Erythroblast (primary cell): ENCODE data around the gene CC2D1A.

Experiments used
- DNase-seq, 2 experiments: peaks; one replicate each; lab custom pipeline; 2025; lab: John Stamatoyannopoulos, UW
- GATA1 ChIP-seq: IDR thresholded peaks from 2 replicates; pipeline ENCODE4 v1.6.1; 2011; ENCODE audit warnings: low read depth, mild to moderate bottlenecking, control low read depth, low read length, moderate library complexity
- POLR2A ChIP-seq: IDR thresholded peaks from 2 replicates; pipeline ENCODE4 v1.6.1; 2011; ENCODE audit warnings: mild to moderate bottlenecking, low read length

Gene CC2D1A

DNA sequence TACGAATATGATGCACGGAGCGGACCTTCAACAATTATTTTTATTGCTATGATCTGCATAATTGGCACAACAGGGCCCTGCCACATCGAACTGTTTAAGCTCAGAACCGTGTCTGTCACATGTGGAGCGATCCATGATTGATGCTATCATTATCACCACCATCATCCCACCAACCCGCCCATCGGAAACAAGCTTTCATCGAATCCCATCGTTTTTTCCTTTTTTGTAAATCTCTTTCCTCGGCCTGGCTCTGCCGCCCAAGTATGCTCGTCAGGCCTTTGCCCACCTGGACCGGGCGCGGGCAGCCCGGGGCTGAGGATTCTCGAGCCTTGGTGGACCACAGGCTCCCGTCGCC, 45.8 kb downstream of the CC2D1A start:
- no peak for TF ChIP-seq POLR2A
- TF ChIP-seq GATA1, result no peak
- DNase-seq, result no peak

DNA sequence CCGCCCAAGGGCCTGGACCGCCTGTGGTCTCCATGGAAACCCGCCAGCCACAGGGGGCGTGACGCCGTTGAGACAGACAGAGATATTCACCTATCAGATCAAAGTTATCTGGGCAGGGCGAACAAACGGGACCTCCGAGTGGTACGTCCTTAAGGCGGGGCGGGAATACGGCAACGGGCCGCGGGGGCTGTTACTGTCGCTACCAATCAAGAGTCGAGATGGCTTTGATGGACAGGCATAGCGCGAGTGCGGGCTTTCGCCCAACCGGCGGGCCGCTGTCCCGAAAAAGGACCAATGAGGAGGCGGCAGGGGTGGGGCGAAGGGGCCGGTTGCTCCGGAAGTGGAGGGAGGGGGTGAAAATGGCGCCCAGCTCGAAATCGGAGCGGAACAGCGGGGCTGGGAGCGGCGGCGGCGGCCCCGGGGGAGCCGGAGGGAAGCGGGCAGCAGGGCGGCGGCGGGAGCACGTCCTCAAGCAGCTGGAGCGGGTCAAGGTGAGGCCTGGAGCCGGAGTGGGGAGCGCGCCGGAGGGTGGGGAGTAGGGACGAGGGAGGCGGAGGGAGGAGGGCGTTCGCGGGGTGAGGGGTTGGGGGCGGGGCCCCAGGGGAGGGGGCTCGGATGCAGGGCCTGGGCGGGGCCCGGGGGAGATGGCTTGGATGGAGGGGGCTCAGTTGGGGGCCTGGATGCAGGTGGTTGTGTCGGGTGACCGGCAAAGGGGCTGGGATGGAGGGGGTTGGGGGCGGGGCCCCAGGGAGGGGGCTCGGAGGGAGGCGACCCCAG, 46.3 kb downstream of the CC2D1A start, which contains the start of gene DCAF15:
TSS of gene DCAF15 (plus strand) at position 356 of the 777 bp plus-strand sequence. CDS start at position 360, 4 bp downstream.
- TF ChIP-seq POLR2A (no peak), GATA1 (no peak)
- DNase-seq, result peak; percentile 100

DNA sequence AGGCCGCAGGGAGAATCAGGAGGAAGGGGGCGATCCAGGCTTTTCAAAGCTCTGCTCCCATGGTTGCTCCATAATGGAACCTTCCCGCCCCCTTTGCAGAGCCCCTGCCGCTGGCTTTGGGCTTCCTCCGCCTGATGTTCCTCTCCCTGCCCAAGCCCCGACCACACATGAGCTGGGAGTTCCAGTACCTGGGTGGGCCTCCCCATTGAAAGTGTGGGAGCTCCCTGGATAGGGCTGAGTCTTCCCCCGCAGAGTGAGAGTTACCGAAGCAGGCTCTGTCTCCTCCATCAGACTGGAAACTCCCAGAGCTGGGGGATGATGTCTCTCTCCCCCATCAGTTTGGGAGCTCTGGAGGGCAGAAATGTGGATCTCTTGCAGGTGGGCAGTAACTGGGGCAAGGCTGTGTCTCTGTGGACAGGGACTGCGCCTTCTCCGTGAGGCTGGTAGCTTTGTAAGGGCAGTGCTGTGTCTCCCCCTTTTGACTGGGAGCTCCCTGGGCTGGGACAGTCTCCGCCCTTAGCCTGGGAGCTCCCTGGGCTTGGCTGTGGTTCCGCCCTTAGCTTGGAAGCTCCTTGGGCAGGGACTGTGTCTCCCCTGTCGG, 47.0 kb downstream of the CC2D1A start:
- peak; percentile 49 to 65 for DNase-seq
- peak; percentile 61 for TF ChIP-seq POLR2A
- TF ChIP-seq GATA1, result no peak

DNA sequence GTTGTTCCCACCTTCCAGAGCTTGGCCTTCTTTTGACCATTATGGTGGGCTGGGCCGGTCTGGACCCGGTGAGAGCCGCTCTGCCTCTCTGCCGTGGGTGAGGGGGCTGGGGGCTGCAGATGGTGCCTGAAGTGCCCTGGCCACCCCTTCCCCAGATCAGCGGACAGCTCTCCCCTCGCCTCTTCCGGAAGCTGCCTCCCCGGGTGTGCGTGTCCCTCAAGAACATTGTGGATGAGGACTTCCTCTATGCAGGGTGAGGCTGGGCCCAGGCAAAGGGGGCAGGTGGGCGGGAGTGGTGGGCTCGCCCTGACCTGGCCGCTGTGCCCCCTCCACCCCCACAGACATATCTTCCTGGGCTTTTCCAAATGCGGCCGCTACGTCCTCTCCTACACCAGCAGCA, 48.2 kb downstream of the CC2D1A start:
- DNase-seq, result no peak
- no peak for TF ChIP-seq POLR2A
- TF ChIP-seq GATA1, result no peak

DNA sequence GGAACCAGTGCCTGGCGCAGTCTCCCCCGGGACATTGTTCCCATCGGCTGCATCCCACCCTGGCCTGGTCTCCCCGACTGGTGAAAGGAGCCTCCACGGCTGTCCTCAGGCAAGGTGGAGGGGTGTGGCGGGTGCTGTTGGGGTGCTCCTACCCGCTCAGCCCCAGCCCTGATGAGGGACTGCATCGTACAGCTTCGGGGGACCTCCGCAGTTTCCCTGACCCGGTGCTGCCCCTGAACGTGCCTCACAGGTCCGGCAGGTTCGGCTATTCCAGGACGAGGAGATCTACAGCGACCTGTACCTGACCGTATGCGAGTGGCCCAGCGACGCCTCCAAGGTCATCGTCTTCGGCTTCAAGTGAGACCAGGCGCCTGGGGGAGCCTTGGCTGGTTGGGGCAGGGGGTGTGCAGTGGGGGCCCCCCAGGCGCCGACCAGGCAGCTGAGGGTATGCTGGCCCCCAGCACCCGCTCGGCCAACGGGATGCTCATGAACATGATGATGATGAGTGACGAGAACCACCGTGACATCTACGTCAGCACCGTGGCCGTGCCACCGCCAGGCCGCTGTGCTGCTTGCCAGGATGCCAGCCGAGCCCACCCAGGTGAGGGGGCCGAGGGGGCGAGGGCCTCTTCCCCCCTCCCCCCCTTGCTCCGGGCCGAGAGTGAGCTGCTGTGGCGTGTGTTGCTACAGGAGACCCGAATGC, 49.8 kb downstream of the CC2D1A start:
- no peak for DNase-seq
- TF ChIP-seq GATA1, result no peak
- TF ChIP-seq POLR2A, result no peak

DNA sequence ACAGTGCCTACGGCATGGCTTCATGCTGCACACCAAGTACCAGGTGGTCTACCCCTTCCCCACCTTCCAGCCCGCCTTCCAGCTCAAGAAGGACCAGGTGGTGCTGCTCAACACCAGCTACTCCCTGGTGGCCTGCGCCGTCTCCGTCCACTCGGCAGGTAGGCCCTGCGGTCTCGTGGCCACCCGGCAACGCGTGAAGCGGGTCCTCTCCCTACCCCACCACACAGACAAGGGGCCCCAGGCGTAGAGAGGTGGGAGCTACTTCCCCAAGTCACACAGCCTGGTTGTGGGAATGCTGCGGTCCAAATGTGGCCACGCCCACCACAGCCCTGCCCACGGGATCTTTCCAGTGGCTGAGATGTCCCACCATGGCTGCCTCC, 50.4 kb downstream of the CC2D1A start:
- no peak for TF ChIP-seq GATA1
- TF ChIP-seq POLR2A, result no peak
- no peak for DNase-seq

DNA sequence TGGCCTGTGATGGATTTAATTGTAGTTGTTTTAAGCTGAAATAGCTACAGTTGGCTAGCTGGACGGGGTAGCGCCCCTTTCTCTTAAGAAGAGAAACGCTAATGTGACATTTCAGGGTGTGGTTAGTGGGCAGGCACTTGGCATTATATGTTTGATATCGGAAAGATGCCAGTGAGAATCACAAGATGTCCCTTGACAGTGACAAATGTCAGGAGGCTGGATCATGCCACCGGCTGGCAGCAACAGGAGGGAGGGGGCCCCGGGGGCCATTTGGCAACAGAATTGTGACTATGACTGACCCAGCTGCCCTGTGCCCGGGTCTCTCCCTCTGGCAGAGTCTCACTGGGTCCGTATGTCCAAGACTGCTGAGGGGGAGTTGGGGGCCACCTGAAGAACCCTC, 51.0 kb downstream of the CC2D1A start:
- no peak for DNase-seq
- TF ChIP-seq POLR2A (peak; percentile 30), GATA1 (no peak)

DNA sequence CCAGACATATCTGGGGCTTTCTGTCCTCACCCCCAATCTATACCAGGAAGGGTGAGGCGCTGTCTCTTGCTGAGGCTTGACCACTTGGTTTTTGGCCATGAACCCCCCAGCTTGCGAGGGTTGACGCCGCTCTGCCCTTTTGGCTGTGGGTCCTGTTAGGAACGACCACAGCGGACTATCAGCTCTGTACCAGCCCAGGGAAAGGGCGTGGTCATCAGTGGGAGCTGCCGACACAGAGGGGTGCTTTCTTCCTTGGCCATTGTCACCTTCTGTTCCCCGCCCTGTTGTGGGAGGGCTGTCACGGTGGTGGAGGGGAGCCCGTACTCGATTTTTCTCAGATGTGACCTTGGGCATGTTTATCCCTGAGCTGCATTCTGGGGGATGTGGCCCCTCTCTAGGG, 52.0 kb downstream of the CC2D1A start:
- DNase-seq, result peak; percentile 45 to 72
- TF ChIP-seq POLR2A, result peak; percentile 10
- no peak for TF ChIP-seq GATA1

DNA sequence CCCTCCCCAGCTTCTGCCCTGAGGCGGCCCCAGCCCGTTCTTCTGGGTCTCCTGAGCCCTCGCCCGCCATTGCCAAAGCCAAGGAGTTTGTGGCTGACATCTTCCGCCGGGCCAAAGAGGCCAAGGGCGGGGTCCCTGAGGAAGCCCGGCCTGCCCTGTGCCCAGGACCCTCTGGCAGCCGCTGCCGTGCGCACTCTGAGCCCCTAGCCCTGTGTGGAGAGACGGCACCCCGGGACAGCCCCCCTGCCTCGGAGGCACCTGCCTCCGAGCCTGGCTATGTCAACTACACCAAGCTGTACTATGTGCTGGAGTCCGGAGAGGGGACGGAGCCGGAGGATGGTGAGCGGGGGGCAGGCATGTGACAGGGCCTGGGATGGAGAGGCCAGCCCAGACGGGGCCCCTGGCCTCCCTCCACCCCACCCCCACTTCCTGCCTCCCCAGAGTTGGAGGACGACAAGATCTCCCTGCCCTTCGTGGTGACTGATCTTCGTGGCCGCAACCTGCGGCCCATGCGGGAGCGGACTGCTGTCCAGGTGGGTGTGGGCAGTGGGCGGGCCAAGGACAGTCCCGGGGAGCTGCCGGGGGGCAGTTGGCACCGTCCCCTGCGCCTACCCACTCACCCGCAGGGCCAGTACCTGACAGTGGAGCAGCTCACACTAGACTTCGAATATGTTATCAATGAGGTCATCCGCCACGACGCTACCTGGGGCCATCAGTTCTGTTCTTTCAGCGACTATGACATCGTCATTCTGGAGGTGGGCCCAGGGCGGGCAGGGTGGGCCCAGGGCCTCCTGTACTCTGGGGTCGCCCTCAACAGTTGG, 53.4 kb downstream of the CC2D1A start:
- TF ChIP-seq GATA1 (no peak), POLR2A (no peak)
- DNase-seq, result no peak

DNA sequence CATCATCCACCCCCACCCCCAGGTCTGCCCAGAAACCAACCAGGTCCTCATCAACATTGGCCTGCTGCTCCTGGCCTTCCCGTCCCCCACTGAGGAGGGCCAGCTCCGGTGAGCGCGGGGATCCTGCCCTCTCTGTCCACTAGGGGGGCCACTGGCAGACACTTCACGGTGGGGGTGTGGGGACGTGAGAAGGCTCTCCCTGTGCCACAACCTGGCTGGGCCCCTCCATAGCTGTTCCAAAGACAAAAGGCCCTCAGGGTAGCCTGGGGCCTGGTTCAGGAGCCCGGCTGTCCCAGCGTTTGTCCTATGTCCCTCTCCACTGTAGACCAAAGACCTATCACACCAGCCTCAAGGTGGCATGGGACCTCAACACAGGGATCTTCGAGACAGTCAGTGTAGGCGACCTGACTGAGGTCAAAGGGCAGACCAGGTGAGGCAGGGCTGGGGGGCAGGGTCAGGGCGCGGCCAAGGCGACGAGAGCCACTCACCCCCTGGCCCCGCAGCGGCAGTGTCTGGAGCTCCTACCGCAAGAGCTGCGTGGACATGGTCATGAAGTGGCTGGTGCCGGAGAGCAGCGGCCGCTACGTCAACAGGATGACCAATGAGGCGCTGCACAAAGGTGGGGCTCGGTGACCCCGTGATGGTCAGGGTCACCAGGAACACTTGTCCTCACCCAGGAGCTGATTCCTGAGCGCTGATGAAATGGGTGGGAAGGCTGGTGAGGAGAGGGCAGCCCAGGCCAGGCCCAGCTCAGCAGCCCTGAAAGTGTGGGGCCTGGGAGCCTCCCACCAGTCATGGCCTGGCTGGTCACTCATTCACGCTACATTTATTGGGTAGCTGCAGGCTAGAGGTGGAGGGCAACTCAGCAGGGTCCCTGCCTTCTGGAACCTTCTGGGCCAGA, 54.2 kb downstream of the CC2D1A start:
- TF ChIP-seq POLR2A (no peak), GATA1 (no peak)
- peak in 1 of 2 experiments; percentile 21 for DNase-seq

DNA sequence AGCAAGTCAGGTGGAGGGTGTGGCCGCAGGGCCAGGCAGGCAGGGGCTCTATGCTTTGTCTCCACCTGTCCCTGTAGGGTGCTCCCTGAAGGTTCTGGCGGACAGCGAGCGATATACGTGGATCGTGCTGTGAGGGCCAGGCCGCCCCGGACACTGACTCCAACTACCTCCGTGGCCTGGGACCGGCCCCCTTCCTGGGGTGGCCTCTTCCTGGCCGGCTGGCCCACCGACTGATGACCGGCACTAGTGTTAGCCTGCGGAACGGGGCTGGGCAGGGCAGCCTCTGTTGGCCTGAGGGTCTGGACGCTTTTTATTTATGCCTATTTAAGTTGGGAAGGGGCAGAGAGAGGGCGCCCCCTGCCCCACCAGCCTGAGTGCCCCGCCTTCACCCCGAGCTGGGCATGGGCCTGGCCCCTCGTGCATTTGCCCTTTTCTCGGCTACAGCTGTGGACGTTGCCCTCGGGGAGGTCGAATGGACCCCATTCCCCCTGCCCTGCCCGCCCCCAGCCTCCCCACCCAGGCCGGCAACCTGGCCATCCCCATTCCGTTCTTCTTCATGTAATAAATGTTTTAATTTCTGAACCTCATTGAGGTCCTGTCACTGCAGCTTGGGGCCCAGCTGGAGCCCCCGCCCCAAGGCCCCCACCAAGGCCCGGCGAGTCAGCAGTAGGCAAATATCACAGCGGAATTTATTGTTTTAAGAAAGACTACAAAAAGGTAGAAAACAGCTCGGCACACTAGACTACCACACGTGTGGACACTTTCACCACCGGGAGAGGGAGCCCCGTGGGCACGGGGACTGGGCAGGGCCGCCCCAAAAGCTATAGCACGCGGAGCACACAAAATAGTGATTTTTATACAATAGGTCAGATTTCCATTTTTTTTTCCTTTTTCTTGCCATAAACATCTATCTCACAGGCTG, 55.1 kb downstream of the CC2D1A start:
- no peak for DNase-seq
- no peak for TF ChIP-seq POLR2A
- TF ChIP-seq GATA1, result no peak
